ENCODE measurements around the gene GLYATL3. TPM values are rescaled to one million over a fixed set of nuclear protein-coding genes. Genes with fewer than 3 reads are reported as not detected.

The GLYATL3 gene
- polyA plus RNA-seq (2012; ENCODE audit: low read depth, missing spikeins): not detected

DNA sequence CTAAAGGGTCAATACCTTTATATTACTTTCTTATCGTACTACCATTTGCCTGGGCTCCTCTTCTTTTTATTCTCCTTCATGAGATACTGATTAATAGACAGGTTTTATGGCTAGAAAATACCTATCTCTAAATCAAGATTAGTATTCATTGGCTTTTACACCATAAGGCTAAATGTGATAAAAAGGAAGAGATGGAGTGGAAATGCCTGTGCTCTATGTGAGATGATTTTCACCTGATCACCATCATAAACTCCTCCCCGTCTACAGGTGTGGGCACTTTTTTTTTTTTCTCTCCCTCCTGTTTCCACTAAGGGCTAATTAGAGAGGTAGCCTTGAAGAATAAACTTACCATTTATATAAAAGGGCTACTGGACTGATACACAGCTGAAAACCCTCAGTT lies at the start of gene GLYATL3:
TSS of gene GLYATL3 (plus strand) at position 301 of the 400 bp plus-strand sequence. CDS start 12,068 bp downstream, outside the sequence.
- FAIRE-seq (no peak), DNase-seq (ENCODE audit: insufficient read length, low spot score) (no peak)
- TF ChIP-seq SPI1 (IDR thresholded peaks at IDR 0.05; ENCODE audit: low read depth, low read length) (no peak), PAX5 (IDR thresholded peaks at IDR 0.05; ENCODE audit: insufficient read depth, low read length, severe bottlenecking) (no peak), POU2F2 (IDR thresholded peaks at IDR 0.05; ENCODE audit: low read depth, low read length) (no peak), POLR2AphosphoS5 (IDR thresholded peaks at IDR 0.05; ENCODE audit: low read depth, low read length) (no peak), TAF1 (IDR thresholded peaks at IDR 0.05; ENCODE audit: low read depth, low read length) (no peak), POLR2A (IDR thresholded peaks at IDR 0.05; ENCODE audit: low read depth, low read length) (no peak)

DNA sequence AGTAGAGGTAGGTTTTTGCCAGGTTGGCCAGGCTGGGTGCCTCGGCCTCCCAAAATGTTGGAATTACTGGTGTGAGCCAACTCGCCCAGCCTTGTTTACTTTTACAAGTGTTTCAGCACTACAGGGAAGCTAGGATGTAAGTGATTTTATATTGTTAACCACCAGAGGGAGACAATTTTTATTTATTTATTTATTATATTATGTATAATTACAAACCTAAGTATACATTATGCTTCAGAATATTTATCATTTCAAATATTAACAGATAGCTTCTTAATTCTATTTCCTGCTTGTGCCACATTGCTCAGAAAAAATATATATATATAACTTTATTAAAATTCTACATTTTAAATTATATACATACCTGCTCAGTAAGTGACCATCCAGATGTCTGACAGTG lies 46.5 kb upstream of the GLYATL3 start:
- FAIRE-seq: no peak
- TF ChIP-seq POU2F2 (IDR thresholded peaks at IDR 0.05; ENCODE audit: low read depth, low read length) (no peak), PAX5 (IDR thresholded peaks at IDR 0.05; ENCODE audit: insufficient read depth, low read length, severe bottlenecking) (no peak), POLR2A (IDR thresholded peaks at IDR 0.05; ENCODE audit: low read depth, low read length) (no peak), SPI1 (IDR thresholded peaks at IDR 0.05; ENCODE audit: low read depth, low read length) (no peak), POLR2AphosphoS5 (IDR thresholded peaks at IDR 0.05; ENCODE audit: low read depth, low read length) (no peak), TAF1 (IDR thresholded peaks at IDR 0.05; ENCODE audit: low read depth, low read length) (no peak)
- no peak for DNase-seq (ENCODE audit: insufficient read length, low spot score)

DNA sequence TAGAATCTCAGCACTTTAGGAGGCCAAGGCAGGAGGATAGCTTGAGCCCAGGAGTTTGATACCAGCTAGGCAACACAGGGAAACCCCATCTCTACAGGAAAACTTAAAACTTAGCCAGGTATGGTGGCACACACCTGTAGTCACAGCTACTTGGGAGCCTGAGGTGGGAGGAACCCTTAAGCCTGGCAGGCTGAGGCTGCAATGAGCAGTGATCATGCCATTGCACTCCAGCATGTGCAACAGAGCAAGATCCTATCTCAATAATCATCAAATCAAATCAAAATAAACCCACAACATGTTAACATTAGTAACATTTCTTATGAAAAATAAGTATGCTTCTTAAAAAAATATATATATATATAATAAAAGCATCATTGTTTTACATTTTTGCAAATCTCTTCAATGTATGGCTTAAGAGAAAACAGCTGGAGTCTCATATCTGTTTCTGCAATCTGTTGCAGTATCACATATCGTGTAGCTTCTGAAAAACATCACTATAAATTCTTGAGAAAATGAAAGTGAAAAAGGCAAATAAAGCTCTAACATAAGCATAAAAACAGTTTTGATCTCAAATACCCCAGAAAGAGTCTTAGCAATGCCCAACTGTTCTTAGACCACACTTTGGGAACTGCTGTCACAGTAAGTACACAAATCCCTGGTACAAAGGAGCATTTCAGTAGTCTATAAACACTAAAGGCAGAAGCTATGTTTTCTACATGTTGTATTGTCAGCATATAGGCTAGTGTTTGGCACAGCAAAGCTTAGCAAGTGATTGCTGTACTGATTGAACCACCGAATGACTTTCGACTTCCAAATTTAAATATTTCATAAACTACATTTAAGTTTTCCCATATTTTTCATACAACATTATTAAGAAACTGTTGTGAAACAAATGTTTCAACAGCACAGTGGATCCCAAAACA lies 44.7 kb upstream of the GLYATL3 start:
- FAIRE-seq: peak; percentile 51
- no peak for DNase-seq (ENCODE audit: insufficient read length, low spot score)
- TF ChIP-seq SPI1 (IDR thresholded peaks at IDR 0.05; ENCODE audit: low read depth, low read length): no peak

DNA sequence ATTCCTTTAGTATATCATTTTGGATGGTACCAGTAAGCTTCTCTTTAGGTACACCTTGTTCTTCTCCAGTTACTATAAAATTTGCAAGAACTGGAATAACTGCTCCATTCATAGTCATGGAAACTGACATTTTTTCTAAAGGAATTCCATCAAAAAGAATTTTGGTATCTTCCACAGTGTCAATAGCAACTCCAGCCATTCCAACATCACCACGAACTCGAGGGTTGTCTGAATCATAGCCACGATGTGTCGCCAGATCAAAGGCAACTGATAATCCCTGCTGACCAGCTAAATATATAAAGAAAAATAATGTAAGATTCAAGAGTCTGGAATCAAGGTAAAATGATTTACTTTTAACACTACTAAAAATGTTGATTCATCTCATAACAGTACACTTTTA lies 42.0 kb upstream of the GLYATL3 start:
- FAIRE-seq: no peak
- no peak for DNase-seq (ENCODE audit: insufficient read length, low spot score)
- no peak for TF ChIP-seq SPI1 (IDR thresholded peaks at IDR 0.05; ENCODE audit: low read depth, low read length)
- TF ChIP-seq PAX5 (IDR thresholded peaks at IDR 0.05; ENCODE audit: insufficient read depth, low read length, severe bottlenecking): no peak
- TF ChIP-seq POLR2A (IDR thresholded peaks at IDR 0.05; ENCODE audit: low read depth, low read length): no peak
- no peak for TF ChIP-seq TAF1 (IDR thresholded peaks at IDR 0.05; ENCODE audit: low read depth, low read length)
- no peak for TF ChIP-seq POU2F2 (IDR thresholded peaks at IDR 0.05; ENCODE audit: low read depth, low read length)
- TF ChIP-seq POLR2AphosphoS5 (IDR thresholded peaks at IDR 0.05; ENCODE audit: low read depth, low read length): no peak

DNA sequence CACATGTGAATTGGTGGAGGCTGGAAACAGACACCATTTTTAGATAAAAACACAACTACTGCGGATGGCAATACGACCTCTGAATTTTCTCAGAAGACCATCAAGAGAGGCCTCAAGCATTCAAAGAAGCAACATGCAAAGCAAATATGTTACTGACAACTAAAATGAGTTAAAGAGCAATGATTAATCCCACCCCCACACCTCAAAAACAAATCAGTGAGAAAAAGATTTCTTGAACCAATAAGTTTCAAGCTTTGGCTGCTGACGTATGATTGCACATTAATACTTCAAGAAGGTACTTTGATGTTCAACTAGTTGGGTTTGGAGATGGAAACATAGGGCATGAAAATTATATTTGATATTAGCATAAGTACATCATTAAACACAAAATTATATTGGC lies 37.7 kb upstream of the GLYATL3 start:
- TF ChIP-seq TAF1 (IDR thresholded peaks at IDR 0.05; ENCODE audit: low read depth, low read length): no peak
- no peak for TF ChIP-seq POU2F2 (IDR thresholded peaks at IDR 0.05; ENCODE audit: low read depth, low read length)
- no peak for TF ChIP-seq POLR2A (IDR thresholded peaks at IDR 0.05; ENCODE audit: low read depth, low read length)
- TF ChIP-seq PAX5 (IDR thresholded peaks at IDR 0.05; ENCODE audit: insufficient read depth, low read length, severe bottlenecking): no peak
- no peak for TF ChIP-seq SPI1 (IDR thresholded peaks at IDR 0.05; ENCODE audit: low read depth, low read length)
- no peak for TF ChIP-seq POLR2AphosphoS5 (IDR thresholded peaks at IDR 0.05; ENCODE audit: low read depth, low read length)
- no peak for DNase-seq (ENCODE audit: insufficient read length, low spot score)
- FAIRE-seq: no peak

DNA sequence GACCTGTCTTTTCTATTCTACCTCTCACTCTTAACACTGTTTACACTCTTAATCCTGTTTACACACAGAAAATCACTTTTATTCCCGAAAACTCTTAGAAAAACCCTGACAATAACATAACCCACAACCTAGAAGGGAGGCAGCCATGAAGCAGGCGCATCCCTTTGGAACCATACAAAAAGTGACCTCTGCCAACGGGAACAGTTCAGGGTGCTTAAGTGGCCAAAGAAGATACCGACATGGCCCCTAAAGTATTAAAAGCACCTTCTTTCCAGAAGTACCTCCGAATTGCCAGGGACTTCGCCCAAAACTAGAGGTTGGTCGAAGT lies 37.2 kb upstream of the GLYATL3 start:
- TF ChIP-seq POLR2AphosphoS5 (IDR thresholded peaks at IDR 0.05; ENCODE audit: low read depth, low read length): no peak
- no peak for TF ChIP-seq SPI1 (IDR thresholded peaks at IDR 0.05; ENCODE audit: low read depth, low read length)
- TF ChIP-seq POU2F2 (IDR thresholded peaks at IDR 0.05; ENCODE audit: low read depth, low read length): no peak
- no peak for TF ChIP-seq PAX5 (IDR thresholded peaks at IDR 0.05; ENCODE audit: insufficient read depth, low read length, severe bottlenecking)
- no peak for TF ChIP-seq TAF1 (IDR thresholded peaks at IDR 0.05; ENCODE audit: low read depth, low read length)
- no peak for TF ChIP-seq POLR2A (IDR thresholded peaks at IDR 0.05; ENCODE audit: low read depth, low read length)
- FAIRE-seq: no peak
- DNase-seq (ENCODE audit: insufficient read length, low spot score): no peak

DNA sequence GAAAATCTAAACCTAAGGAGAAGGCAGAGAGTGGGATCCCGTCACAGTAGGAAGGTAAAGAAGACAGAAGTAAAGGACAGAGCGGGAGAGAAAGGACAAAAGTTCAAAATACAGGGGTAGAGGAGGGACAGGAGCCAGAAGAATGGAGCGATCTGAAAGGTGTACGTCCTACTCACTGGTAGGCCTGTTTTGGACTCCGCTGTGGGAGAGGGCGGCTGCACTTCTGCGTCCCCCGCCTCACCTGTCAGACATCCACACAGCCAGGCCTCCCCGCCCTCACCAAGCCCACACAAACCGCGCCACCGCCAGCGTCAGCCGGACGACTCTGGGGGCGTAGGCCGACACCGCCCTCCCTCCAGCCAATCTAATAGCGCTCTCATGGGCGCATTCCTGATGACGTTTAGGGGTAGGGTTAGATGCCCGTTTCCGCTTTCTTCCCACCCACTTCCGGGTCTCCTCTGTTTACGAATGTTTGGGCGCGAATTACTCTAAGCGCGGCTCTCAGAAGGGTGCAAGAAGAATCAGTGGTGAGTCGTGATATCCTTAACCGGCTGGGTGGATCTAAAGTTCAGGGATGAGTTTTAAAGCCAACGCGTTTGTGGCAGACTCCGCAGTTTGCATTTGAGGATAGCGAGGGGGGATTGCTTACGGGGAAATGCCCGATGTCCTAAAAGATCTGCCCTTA lies 36.7 kb upstream of the GLYATL3 start, which contains the start of the genes CENPQ and MMUT:
TSS of gene CENPQ (plus strand) at position 444 of the 685 bp plus-strand sequence. CDS start 6,807 bp downstream, outside the sequence.
TSS of gene MMUT (minus strand) at position 327 of the 685 bp plus-strand sequence. CDS start 3,787 bp downstream, outside the sequence.
- DNase-seq (ENCODE audit: insufficient read length, low spot score): peak; percentile 56
- peak; percentile 77 for TF ChIP-seq POLR2AphosphoS5 (IDR thresholded peaks at IDR 0.05; ENCODE audit: low read depth, low read length)
- peak; percentile 70; the same call in 1 of the 2 replicates for TF ChIP-seq TAF1 (IDR thresholded peaks at IDR 0.05; ENCODE audit: low read depth, low read length)
- peak; percentile 88 for TF ChIP-seq POLR2A (IDR thresholded peaks at IDR 0.05; ENCODE audit: low read depth, low read length)
- TF ChIP-seq PAX5 (IDR thresholded peaks at IDR 0.05; ENCODE audit: insufficient read depth, low read length, severe bottlenecking): no peak
- TF ChIP-seq SPI1 (IDR thresholded peaks at IDR 0.05; ENCODE audit: low read depth, low read length): peak; percentile 65
- TF ChIP-seq POU2F2 (IDR thresholded peaks at IDR 0.05; ENCODE audit: low read depth, low read length): peak; percentile 73; the same call in 1 of the 2 replicates
- peak; percentile 97 for FAIRE-seq

DNA sequence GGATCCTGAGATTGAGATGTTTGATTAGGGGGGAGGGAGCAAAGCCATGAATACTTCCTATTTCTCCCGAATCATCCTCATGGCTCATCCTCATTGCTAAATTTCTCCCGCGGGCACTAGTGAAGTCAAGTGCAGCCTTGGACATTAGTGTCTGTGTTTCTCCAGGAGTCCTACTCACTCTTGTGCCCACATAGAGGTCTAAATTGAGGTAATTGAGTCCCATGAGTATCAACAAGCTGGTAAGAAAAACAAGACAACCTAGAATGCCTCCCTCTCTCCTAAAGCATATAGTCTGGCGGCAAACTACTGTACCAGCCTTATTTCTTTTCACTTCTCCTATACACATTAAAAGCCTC lies 36.1 kb upstream of the GLYATL3 start:
- TF ChIP-seq PAX5 (IDR thresholded peaks at IDR 0.05; ENCODE audit: insufficient read depth, low read length, severe bottlenecking) (no peak), SPI1 (IDR thresholded peaks at IDR 0.05; ENCODE audit: low read depth, low read length) (no peak), POLR2AphosphoS5 (IDR thresholded peaks at IDR 0.05; ENCODE audit: low read depth, low read length) (no peak), TAF1 (IDR thresholded peaks at IDR 0.05; ENCODE audit: low read depth, low read length) (no peak), POLR2A (IDR thresholded peaks at IDR 0.05; ENCODE audit: low read depth, low read length) (no peak), POU2F2 (IDR thresholded peaks at IDR 0.05; ENCODE audit: low read depth, low read length) (no peak)
- DNase-seq (ENCODE audit: insufficient read length, low spot score): no peak
- FAIRE-seq: no peak

DNA sequence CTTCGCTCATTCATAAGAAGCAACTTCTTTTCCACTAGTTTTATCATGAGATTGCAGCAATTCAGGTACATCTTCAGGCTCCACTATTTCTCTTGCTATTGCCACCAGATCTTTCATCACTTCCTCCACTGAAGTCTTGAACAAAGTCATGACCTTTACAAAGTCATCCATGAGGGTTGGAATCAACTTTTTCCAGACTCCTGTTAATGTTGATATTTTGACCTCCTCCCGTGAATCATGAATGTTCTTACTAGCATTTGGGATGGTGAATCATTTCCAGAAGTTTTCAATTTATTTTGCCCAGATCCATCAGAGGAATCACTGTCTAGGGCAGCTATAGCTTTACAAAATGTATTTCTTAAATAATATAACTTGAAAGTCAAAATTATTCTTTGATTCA lies 35.0 kb upstream of the GLYATL3 start:
- DNase-seq (ENCODE audit: insufficient read length, low spot score) (no peak), FAIRE-seq (peak; percentile 50)
- TF ChIP-seq POLR2A (IDR thresholded peaks at IDR 0.05; ENCODE audit: low read depth, low read length) (no peak), TAF1 (IDR thresholded peaks at IDR 0.05; ENCODE audit: low read depth, low read length) (no peak), SPI1 (IDR thresholded peaks at IDR 0.05; ENCODE audit: low read depth, low read length) (no peak), POLR2AphosphoS5 (IDR thresholded peaks at IDR 0.05; ENCODE audit: low read depth, low read length) (no peak), PAX5 (IDR thresholded peaks at IDR 0.05; ENCODE audit: insufficient read depth, low read length, severe bottlenecking) (no peak), POU2F2 (IDR thresholded peaks at IDR 0.05; ENCODE audit: low read depth, low read length) (no peak)

All from GM12891 (cell line).